Sciatic nerve (tissue), 2 donors: ENCODE measurements around the gene OR13C4. TPM values are rescaled to one million over a fixed set of nuclear protein-coding genes. Genes with fewer than 3 reads are reported as not detected.
"Not testable (repeated sequence)": the region's sequence is repeated elsewhere in the genome, so short reads cannot be mapped to it uniquely, and the experiment has no call there.

Experiments used
- ATAC-seq: fragments of 200-7000 bp; cut with Tn5 transposase; one replicate; pipeline ENCODE4 v1.9.1; 2020; ENCODE audit warnings: mild to moderate bottlenecking, moderate library complexity
- DNase-seq: peaks from one replicate; pipeline ENCODE4 v3.0.0-alpha.2; 2020; ENCODE audit warnings: low spot score
- intact Hi-C: fragments of 100-400 bp; cut with DNase I; formaldehyde crosslinking; loops from one replicate; pipeline ENCODE4 v1.14.2; 2022
- total RNA-seq: library from RNA; stranded (reverse); fragmentation: NEBNext Ultra II Directional; extraction: Animal tissue kit (Norgen Biotek cat#: 25700); gene quantifications from one replicate; pipeline ENCODE4 v1.2.1, GENCODE V29; 2021
- donor health status: DM: no; HTN: no; CAD: no.
- donor health status: DM: no; HTN: no; CAD: no.

OR13C4 gene
- not detected for total RNA-seq

GRCh38 chr9:104527109-104527508 is at the start of gene OR13C4:
TSS of gene OR13C4 (minus strand) at chr9:104527209. CDS start at chr9:104527209, 0 bp downstream.
- DNase-seq (no peak), ATAC-seq (no peak)
- intact Hi-C loops, result no loop called here

GRCh38 chr9:104575456-104575855 is 48.4 kb upstream of the OR13C4 start:
- DNase-seq (no peak), ATAC-seq (no peak)
- intact Hi-C loops, result no loop called here

- no peak for DNase-seq
- intact Hi-C loops, result no loop called here
- ATAC-seq, result no peak
These were observed 45.6 kb upstream of the OR13C4 start for GRCh38 chr9:104572612-104573011.

GRCh38 chr9:104568868-104569267 is 41.9 kb upstream of the OR13C4 start, which contains the start of gene OR13C8:
TSS of gene OR13C8 (plus strand) at chr9:104569168. CDS start at chr9:104569168, 0 bp downstream.
- no peak for DNase-seq
- ATAC-seq, result no peak
- intact Hi-C loops, result no loop called here

- DNase-seq (no peak), ATAC-seq (no peak)
- intact Hi-C loops, result no loop called here
These were observed 37.3 kb upstream of the OR13C4 start for GRCh38 chr9:104564358-104564757.

- intact Hi-C loops, result no loop called here
- ATAC-seq (no peak), DNase-seq (no peak)
These were observed 30.0 kb upstream of the OR13C4 start for GRCh38 chr9:104556830-104557634.

GRCh38 chr9:104555521-104555920 is 28.5 kb upstream of the OR13C4 start:
- intact Hi-C loops, result no loop called here
- no peak for DNase-seq
- no peak for ATAC-seq

GRCh38 chr9:104553261-104553660 is 26.3 kb upstream of the OR13C4 start:
- intact Hi-C loops, result no loop called here
- DNase-seq (no peak), ATAC-seq (no peak)

- DNase-seq (no peak), ATAC-seq (no peak)
- intact Hi-C loops, result no loop called here
These were observed 17.6 kb upstream of the OR13C4 start for GRCh38 chr9:104544644-104545043.

GRCh38 chr9:104539275-104539674 is 12.3 kb upstream of the OR13C4 start:
- ATAC-seq (no peak), DNase-seq (no peak)
- intact Hi-C loops, result no loop called here

GRCh38 chr9:104536756-104537155 is 9.7 kb upstream of the OR13C4 start, which contains the start of gene OR13C3:
TSS of gene OR13C3 (minus strand) at chr9:104536856. CDS start at chr9:104536723, 133 bp downstream.
- intact Hi-C loops, result no loop called here
- ATAC-seq (no peak), DNase-seq (no peak)

- intact Hi-C loops, ATAC-seq, DNase-seq: not testable (repeated sequence)
These were observed 6.8 kb downstream of the OR13C4 start for GRCh38 chr9:104520241-104520640.

GRCh38 chr9:104514901-104515300 is 12.1 kb downstream of the OR13C4 start:
- intact Hi-C loops, result no loop called here
- ATAC-seq (no peak), DNase-seq (no peak)

GRCh38 chr9:104506565-104506964 is 20.4 kb downstream of the OR13C4 start:
- intact Hi-C loops, result no loop called here
- no peak for DNase-seq
- no peak for ATAC-seq

GRCh38 chr9:104503963-104504362 is 23.0 kb downstream of the OR13C4 start, which contains the start of gene OR13F1:
TSS of gene OR13F1 (plus strand) at chr9:104504263. CDS start at chr9:104504263, 0 bp downstream.
- intact Hi-C loops, result no loop called here
- DNase-seq (no peak), ATAC-seq (no peak)

- ATAC-seq (no peak), DNase-seq (no peak)
- intact Hi-C loops, result no loop called here
These were observed 23.6 kb downstream of the OR13C4 start for GRCh38 chr9:104503440-104503839.

- intact Hi-C loops, result no loop called here
- ATAC-seq (no peak), DNase-seq (no peak)
These were observed 32.2 kb downstream of the OR13C4 start for GRCh38 chr9:104494808-104495207.

- DNase-seq, result no peak
- no peak for ATAC-seq
- intact Hi-C loops, result no loop called here
These were observed 42.0 kb downstream of the OR13C4 start for GRCh38 chr9:104485014-104485413.

GRCh38 chr9:104482921-104483570 is 44.0 kb downstream of the OR13C4 start:
- intact Hi-C loops, result no loop called here
- DNase-seq, result no peak
- ATAC-seq, result no peak
